Measurements from ENCODE around the gene MPO. TPM values are rescaled to one million over a fixed set of nuclear protein-coding genes. Genes with fewer than 3 reads are reported as not detected.

MPO gene
- total and polyA plus RNA-seq, 2 experiments from 2014 or later: 0.13 TPM; not detected in 1

DNA sequence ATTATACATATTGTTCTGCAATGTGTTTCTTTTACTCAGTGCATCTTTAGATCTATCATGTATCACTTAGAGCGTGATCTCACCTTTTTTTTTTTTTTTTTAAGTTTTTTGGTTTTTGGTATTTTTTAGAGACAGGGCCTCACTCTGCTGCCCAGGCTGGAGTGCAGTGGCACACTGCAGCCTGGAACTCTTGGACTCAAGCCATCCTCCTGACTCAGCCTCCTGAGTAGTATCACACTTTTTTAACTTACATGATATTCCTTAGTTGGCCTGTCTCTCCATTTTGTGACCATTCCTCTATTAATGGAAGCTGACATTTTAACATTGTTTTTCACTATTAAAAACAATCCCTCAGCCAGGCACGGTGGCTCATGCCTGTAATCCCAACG lies 4.7 kb upstream of the MPO start:
- H3K27me3 ChIP-seq: no peaks in the 10 kb centered on the region
- no peak overlapping the region for H3K27ac ChIP-seq
- no peaks in the 10 kb centered on the region for H3K4me1 ChIP-seq (ENCODE audit: insufficient read depth)
- no peak overlapping the region for H2AFZ ChIP-seq
- TF ChIP-seq, protein P1, sequence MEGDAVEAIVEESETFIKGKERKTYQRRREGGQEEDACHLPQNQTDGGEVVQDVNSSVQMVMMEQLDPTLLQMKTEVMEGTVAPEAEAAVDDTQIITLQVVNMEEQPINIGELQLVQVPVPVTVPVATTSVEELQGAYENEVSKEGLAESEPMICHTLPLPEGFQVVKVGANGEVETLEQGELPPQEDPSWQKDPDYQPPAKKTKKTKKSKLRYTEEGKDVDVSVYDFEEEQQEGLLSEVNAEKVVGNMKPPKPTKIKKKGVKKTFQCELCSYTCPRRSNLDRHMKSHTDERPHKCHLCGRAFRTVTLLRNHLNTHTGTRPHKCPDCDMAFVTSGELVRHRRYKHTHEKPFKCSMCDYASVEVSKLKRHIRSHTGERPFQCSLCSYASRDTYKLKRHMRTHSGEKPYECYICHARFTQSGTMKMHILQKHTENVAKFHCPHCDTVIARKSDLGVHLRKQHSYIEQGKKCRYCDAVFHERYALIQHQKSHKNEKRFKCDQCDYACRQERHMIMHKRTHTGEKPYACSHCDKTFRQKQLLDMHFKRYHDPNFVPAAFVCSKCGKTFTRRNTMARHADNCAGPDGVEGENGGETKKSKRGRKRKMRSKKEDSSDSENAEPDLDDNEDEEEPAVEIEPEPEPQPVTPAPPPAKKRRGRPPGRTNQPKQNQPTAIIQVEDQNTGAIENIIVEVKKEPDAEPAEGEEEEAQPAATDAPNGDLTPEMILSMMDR (IDR thresholded peaks at IDR 0.05; ENCODE audit: poor library complexity): no peak
- TF ChIP-seq EZH2 (IDR thresholded peaks at IDR 0.05; ENCODE audit: borderline replicate concordance) (no peak), EZH2phosphoT487 (IDR thresholded peaks at IDR 0.05; ENCODE audit: low read depth, severe bottlenecking, unreplicated experiment) (no peak)
- H4K20me1 ChIP-seq (ENCODE audit: insufficient read depth, poor library complexity, severe bottlenecking): no peaks in the 10 kb centered on the region
- 95% methylated on average over 3 of the region's 3 CpGs for WGBS (ENCODE audit: low lambda C conversion rate, missing lambda C conversion rate)
- no peak overlapping the region for H3K4me3 ChIP-seq
- no peak overlapping the region for H3K4me2 ChIP-seq
- no peaks in the 10 kb centered on the region for H3K36me3 ChIP-seq (replicated peaks; ENCODE audit: insufficient read depth, low read depth)
- no peaks in the 10 kb centered on the region for H3K9me3 ChIP-seq (ENCODE audit: low read depth)
- DNase-seq (ENCODE audit: low spot score): no peak
- no peaks in the 10 kb centered on the region for H3K79me2 ChIP-seq
- no peaks in the 10 kb centered on the region for H3K9me2 ChIP-seq (replicated peaks; ENCODE audit: insufficient read depth)

DNA sequence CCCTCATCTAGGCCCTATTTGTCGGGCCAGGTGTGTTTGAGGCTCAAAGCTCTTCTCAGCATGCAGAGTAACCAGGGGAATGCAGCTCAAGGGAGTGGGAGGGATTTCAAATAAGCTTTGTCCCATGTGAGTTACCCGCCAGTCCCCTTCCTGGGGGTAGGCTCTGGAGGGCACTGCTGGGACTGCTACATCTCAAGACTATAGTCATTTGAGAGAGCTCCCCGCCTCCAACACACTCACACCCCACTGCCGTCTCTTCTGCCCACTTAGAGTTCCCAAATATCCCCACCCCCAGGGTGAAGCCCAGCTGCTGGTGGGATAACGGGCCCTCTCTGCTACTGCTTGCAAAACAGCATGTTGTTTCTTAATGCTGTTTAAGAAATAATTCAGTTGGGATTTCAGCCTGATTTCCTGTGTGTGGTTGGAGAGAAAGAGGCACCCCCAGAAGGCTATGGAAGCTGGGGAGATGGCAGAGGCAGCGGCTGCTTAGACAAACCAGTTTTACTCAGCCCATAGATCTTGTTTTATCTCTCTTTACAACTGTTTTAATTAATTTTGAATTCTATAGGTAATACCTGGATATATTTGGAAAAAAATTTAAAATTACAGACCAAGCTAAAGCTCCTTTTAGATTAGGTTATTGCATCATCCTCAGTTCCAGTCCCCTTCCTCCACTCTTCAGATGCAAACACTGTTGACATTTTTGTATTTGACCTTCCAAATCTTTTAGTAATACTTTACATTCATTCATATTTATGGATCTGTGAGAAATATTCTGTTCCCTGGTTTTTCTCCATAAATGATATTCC lies 4.1 kb upstream of the MPO start:
- Histone ChIP-seq H3K9me2 (replicated peaks; ENCODE audit: insufficient read depth) (no peaks in the 10 kb centered on the region), H3K4me2 (no peak overlapping the region), H3K27ac (no peak overlapping the region), H2AFZ (no peak overlapping the region), H3K27me3 (no peaks in the 10 kb centered on the region), H3K4me3 (no peak overlapping the region), H3K79me2 (no peaks in the 10 kb centered on the region), H3K4me1 (ENCODE audit: insufficient read depth) (no peaks in the 10 kb centered on the region), H3K9me3 (ENCODE audit: low read depth) (no peaks in the 10 kb centered on the region), H4K20me1 (ENCODE audit: insufficient read depth, poor library complexity, severe bottlenecking) (no peaks in the 10 kb centered on the region), H3K36me3 (replicated peaks; ENCODE audit: insufficient read depth, low read depth) (no peaks in the 10 kb centered on the region)
- 66% methylated on average over 6 of the region's 6 CpGs for WGBS (ENCODE audit: low lambda C conversion rate, missing lambda C conversion rate)
- DNase-seq (ENCODE audit: low spot score): no peak
- TF ChIP-seq, protein P1 (IDR thresholded peaks at IDR 0.05; ENCODE audit: poor library complexity): no peak
- TF ChIP-seq EZH2phosphoT487 (IDR thresholded peaks at IDR 0.05; ENCODE audit: low read depth, severe bottlenecking, unreplicated experiment) (no peak), EZH2 (IDR thresholded peaks at IDR 0.05; ENCODE audit: borderline replicate concordance) (no peak)

DNA sequence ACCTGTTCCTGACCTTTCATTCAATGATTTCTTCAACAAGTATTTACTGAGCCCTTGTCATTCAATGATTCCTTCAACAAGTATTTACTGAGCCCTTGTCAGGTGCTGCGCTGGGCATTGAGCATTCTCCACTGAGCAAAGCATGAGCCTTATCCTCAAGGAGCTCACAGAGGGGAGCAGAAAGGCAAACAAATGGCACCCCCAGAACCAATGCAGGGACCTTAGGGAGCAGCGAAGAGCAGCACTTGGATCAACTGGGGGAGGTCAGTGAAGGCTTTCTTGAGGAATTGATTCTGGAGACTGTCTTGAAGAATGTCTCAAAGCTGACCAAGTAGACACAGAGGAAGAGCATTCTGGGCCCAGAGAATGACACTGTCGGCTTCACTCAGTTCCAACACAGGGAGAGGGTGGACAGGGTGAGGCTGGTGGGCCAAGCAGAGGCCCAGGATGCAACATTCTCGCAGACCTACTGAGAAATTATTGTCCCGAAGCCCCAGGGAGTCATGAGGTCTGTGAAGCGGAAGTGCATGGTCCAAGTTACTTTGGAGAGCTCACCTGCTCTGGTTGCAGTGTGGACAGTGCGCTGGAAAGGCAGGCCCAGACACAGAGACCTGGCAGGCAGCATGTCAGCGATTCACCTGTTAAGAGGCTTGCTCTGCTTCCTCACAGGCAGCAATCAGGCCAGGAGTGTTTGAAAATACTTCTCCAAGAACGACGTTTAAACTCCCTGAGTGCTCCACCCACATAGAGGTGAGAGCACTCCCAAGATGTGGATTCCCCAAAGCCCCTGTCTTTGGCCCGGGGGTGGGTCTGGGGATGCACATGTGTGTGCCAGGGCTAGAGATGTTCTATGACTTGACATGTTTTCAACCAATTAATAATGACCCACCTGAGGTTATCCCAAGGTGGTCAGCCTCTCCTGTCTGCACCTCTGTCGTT lies 3.2 kb upstream of the MPO start:
- Histone ChIP-seq H3K4me2 (no peak overlapping the region), H3K79me2 (no peaks in the 10 kb centered on the region), H3K27me3 (no peaks in the 10 kb centered on the region), H3K36me3 (replicated peaks; ENCODE audit: insufficient read depth, low read depth) (no peaks in the 10 kb centered on the region), H3K27ac (no peak overlapping the region), H3K4me1 (ENCODE audit: insufficient read depth) (no peaks in the 10 kb centered on the region), H4K20me1 (ENCODE audit: insufficient read depth, poor library complexity, severe bottlenecking) (no peaks in the 10 kb centered on the region), H2AFZ (no peak overlapping the region), H3K9me3 (ENCODE audit: low read depth) (no peaks in the 10 kb centered on the region), H3K9me2 (replicated peaks; ENCODE audit: insufficient read depth) (no peaks in the 10 kb centered on the region), H3K4me3 (no peak overlapping the region)
- DNase-seq (ENCODE audit: low spot score): no peak
- TF ChIP-seq, protein P1 (IDR thresholded peaks at IDR 0.05; ENCODE audit: poor library complexity): no peak
- no peak for TF ChIP-seq EZH2 (IDR thresholded peaks at IDR 0.05; ENCODE audit: borderline replicate concordance)
- no peak for TF ChIP-seq EZH2phosphoT487 (IDR thresholded peaks at IDR 0.05; ENCODE audit: low read depth, severe bottlenecking, unreplicated experiment)
- 73% methylated on average over 12 of the region's 12 CpGs for WGBS (ENCODE audit: low lambda C conversion rate, missing lambda C conversion rate)

Measured in hepatocyte (in vitro differentiated cells).